ENCODE results near the gene BTN2A1. TPM values are rescaled to one million over a fixed set of nuclear protein-coding genes. Genes with fewer than 3 reads are reported as not detected.
"Not testable (repeated sequence)": the region's sequence is repeated elsewhere in the genome, so short reads cannot be mapped to it uniquely, and the experiment has no call there.

Gene BTN2A1
- polyA plus RNA-seq, 1 donor = 34.9 TPM

GRCh38 chr6:26431258-26432172 lies 26.2 kb upstream of the BTN2A1 start:
- no peak for DNase-seq

- no peak for DNase-seq
Measured at GRCh38 chr6:26432627-26433201, 25.0 kb upstream of the BTN2A1 start.

- not testable (repeated sequence) for DNase-seq
Measured at GRCh38 chr6:26433680-26434079, 24.1 kb upstream of the BTN2A1 start.

DNA sequence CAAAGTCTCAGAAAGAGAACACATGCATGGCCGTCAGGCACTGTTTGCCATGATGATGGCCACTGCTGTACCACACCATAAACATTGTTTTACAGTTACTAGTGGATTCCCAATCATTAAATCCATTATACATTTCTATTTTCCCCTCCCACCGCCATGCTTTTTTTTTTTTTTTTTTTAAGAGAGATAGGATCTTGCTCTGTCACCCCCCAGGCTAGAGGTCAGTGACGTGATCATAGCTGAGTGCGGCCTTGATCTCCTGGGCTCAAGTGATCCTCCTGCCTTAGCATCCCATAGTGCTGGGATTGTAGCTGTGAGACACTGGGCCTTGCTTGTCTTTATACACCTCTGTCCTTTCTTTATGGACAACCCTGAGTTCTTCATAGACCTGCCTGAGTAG lies 21.7 kb upstream of the BTN2A1 start:
- DNase-seq = no peak

- no peak for DNase-seq
Measured at GRCh38 chr6:26437550-26437949, 20.2 kb upstream of the BTN2A1 start.

DNA sequence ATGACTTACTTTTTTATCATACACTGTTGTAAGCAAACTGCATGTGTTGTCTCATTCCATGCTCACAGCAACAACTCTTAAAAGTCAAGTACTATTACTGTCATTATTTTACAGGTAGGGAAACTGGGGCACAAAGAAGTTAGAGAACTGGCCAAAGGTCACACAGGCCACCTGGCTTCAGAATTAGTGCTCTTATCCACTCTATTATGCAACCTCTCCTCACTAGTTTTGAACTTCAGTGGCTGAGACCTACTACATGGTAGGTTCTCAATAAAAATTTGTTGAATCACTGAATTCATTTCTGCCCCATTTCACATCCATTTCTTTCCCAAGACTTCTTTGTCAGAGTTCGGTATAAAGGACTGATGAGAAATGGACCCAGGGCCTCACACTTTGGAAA lies 19.8 kb upstream of the BTN2A1 start:
- DNase-seq = no peak

DNA sequence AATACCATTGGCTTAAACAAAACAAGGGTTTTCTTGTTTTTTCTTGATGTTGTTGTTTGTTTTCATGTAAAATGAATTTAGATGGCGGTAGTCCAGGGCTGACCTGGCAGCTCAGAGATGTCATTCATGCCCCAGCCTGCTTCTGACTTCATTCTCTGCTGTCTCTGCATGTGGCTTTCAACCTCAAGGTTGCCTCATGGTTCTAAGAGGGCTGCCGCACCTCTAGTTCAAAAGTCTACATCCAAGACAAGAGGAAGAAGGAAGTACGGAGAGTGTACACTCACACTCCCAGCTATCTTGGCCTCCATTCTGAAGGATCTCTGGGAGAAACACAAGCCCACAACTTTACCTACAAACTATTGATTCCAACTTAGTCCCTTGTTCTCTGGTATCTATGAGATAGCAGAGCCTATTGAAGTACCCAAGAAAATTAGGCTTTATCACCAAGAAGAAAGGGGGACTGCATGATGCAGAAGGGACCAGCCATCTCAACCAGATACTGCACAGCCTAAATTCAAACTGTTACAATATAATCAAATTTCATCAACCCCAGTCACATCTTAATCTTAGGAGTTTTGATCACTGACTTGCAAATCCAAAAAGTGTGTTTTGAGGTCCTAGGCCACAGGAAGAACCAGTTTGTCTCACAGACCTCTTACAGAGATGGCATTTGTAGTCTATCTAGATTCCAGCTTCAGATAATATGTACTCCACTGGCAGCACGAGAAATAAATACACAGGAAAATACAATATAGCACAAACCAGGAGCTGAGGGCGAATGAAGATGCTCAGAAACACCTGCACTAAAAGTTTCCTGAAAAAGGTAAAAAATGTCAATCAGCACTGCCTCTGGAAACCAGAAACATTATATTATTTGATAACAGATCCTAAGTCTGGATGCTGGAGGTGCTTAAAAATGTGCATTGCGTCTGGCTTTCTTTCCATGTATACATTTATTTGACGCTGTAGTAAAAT lies 18.3 kb upstream of the BTN2A1 start:
- DNase-seq = no peak

DNA sequence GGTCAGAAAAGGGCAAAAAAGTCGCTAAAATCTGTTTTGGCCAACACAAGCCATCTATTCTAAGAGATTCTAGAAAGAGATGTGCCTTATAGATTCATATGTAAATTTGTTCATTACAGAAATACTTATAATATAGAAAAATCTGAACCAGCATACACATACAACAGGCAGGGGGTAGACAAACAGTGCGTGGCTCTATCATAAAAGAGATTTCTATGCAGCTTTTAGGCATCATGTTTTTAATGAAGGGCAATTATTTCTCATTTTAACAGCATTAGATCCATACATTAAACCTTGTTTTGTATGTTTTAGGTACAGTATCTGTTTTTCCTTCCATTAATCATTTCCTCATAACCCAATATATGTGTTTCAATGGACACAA lies 16.8 kb upstream of the BTN2A1 start:
- DNase-seq = no peak

GRCh38 chr6:26441977-26442376 lies 15.8 kb upstream of the BTN2A1 start:
- no peak for DNase-seq

DNA sequence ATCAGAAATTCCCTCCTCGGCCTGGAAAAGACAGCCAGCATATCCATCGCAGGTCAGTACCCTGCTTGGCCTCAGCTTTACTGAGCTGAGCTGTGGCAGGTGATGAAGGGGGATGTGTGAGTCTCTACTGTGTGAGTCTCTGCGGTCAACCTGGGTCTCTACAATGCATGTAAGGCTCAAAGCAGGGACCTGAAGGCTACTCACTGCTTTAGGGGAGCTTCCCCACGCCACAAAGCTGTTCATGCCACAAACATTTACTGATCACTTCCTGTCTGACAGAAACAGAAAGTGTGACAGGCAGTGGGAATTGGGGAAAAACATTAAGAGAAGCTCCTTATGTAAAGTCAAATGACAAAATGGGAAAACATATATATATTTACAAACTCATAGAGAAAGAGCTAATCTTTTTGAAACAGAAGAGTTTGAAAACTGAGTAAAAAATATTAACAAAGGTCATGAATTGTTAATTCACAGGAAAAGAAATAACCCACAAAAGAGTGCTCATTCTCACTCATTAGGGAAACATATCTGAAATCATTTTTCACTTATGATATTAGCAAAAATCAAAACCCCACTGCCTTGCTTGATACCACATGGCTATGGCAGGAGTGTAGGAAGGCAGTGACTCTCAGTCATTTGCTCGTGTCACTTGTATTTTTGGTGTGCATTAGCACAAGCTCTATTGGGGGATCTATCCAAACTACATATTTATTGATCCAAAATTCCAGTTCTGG lies 11.7 kb upstream of the BTN2A1 start:
- DNase-seq = no peak

GRCh38 chr6:26447257-26447656 lies 10.5 kb upstream of the BTN2A1 start:
- no peak for DNase-seq

- DNase-seq = no peak
Measured at GRCh38 chr6:26450240-26450639, 7.5 kb upstream of the BTN2A1 start.

GRCh38 chr6:26452631-26453235 lies 5.0 kb upstream of the BTN2A1 start:
- no peak for DNase-seq

DNA sequence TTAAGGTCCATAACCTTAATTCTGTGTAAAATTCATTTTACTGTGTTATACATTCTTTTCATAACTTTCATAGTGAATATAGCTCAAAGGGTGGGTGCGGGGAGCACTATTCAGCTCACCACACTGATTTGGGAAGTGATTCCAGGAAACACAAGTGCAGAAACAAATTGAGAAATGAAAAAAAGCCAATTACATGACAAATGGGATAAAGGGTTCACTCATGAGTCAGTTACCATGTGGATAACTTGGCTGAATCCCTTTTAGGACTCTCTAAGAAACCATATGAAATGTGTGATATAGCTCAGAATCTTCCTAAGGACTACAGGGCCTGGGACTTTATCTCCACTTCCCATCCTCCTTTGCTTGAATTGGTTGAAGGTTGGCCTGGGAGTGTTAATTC lies 3.1 kb upstream of the BTN2A1 start:
- DNase-seq = no peak

DNA sequence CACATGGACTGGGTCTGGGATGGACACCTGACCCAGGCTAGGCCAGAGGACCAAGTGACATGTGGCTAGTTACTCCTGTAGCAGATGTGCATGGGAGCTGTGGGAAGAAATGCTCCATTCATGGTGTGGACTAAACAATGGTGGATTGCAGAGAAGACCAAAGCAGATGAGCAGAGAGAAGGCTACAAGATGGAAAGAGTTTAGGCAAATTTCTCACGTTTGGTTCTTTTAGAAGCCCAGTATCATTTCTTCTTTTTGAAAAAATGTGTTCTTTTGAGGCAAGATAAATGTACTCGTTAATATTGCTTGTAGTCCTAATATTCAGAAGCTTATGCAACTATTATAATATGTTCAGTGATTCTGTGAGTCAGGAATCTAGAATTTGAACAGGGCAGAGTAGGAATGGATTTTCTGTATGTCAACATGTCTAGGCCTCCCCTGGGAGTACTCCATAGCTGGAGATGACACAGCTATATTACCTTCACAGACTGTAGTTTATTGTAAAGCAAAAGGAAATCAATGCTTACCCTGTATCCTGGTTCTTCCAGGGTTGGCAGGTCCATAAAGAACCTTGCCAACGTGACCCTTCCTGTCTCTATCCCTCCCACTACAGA lies 2.3 kb upstream of the BTN2A1 start:
- DNase-seq = no peak

- DNase-seq = no peak
Measured at GRCh38 chr6:26457264-26457805, 420 bp upstream of the BTN2A1 start.

DNA sequence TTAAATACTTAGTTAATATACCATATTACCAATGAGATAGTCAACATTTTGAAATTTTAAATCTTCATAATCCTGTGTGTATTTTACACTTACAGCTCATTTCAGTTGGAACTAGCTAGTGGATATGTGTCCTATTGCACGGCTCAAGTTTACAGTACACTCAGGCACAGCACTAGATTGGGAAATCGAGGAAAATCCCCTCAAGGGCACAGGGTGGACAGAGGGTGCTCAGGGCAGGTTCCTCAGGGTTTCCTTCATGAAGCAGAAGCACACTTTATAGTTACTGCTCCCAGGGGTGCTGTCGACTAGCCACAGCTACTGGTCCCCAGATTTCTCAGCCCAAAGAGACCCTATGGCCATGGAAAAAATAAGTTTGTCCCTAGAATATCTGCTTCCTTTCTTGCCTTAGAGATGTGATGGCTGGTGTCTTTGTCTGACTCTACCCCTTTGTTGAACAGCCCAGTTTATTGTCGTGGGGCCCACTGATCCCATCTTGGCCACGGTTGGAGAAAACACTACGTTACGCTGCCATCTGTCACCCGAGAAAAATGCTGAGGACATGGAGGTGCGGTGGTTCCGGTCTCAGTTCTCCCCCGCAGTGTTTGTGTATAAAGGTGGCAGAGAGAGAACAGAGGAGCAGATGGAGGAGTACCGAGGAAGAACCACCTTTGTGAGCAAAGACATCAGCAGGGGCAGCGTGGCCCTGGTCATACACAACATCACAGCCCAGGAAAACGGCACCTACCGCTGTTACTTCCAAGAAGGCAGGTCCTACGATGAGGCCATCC lies 1.5 kb downstream of the BTN2A1 start:
- DNase-seq = no peak

GRCh38 chr6:26461353-26461752 lies 3.6 kb downstream of the BTN2A1 start:
- not testable (repeated sequence) for DNase-seq

- no peak for DNase-seq
Measured at GRCh38 chr6:26464014-26464413, 6.3 kb downstream of the BTN2A1 start.

All from left kidney (tissue), 2 donors.